AG04449 (cell line): Measurements from ENCODE around the gene UPK3BL2.
"Not testable (repeated sequence)": the region's sequence is repeated elsewhere in the genome, so short reads cannot be mapped to it uniquely, and the experiment has no call there.

Experiments used
- CTCF ChIA-PET: fragments of 350-600 bp; formaldehyde crosslinking; extraction: SDS; loops from one replicate; lab custom pipeline; 2021; ENCODE audit warnings: antibody characterized with exemption; lab: Yijun Ruan, JAX
- POLR2A ChIA-PET: fragments of 400-600, 350-600 bp; formaldehyde crosslinking; extraction: SDS; loops from one replicate; lab custom pipeline; 2020; ENCODE audit warnings: antibody characterized with exemption, inconsistent platforms; lab: Yijun Ruan, JAX
- DNase-seq: peaks from one replicate; pipeline ENCODE4 v3.0.0-alpha.2; 2010; ENCODE audit warnings: low read depth, low spot score
- H3K4me3 ChIP-seq: 2 replicates; pipeline ENCODE4 v1.5.1; 2011; ENCODE audit warnings: low read depth, mild to moderate bottlenecking, control low read depth, low read length
- CTCF ChIP-seq: IDR thresholded peaks from one replicate; pipeline ENCODE4 v1.5.1; 2011; ENCODE audit warnings: mild to moderate bottlenecking, moderate library complexity, low read length, control low read depth, inconsistent platforms; ENCODE audit not compliant: insufficient read depth; ENCODE audit errors: missing control alignments

Gene UPK3BL2, protein sequence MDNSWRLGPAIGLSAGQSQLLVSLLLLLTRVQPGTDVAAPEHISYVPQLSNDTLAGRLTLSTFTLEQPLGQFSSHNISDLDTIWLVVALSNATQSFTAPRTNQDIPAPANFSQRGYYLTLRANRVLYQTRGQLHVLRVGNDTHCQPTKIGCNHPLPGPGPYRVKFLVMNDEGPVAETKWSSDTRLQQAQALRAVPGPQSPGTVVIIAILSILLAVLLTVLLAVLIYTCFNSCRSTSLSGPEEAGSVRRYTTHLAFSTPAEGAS

DNA sequence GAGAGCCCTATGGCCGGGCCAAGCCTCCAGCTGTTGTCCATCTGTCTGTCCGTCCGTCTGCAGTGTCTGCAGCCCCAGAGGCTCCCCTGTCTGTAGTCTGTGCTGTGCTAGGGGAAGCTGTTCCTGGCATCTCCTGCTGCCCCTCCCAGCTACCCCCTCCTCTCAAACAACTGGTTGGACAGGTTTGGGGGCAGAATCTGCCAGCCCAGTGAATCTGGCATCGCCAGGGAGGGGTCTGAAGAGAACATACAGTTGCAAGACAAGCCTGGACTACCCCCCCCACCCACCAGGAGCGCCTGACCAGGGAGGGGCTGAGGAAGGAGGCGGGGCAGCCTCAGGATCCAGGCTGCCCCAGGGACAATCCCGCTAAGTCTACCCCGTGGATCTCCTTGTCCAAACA is at the start of gene UPK3BL2:
Gene UPK3BL2, minus strand, starts transcription at position 101 of the 400 bp plus-strand sequence. Its CDS starts 60 bp downstream, at position 41.
- POLR2A ChIA-PET, DNase-seq, H3K4me3 ChIP-seq, CTCF ChIA-PET: not testable (repeated sequence)

GRCh38 chr7:102592477-102593019 is 49.1 kb upstream of the UPK3BL2 start:
- CTCF ChIA-PET, POLR2A ChIA-PET, DNase-seq: not testable (repeated sequence)

GRCh38 chr7:102589857-102590256 is 46.4 kb upstream of the UPK3BL2 start:
- POLR2A ChIA-PET, H3K4me3 ChIP-seq, DNase-seq, CTCF ChIA-PET: not testable (repeated sequence)

More at GRCh38 chr7:102592477-102593019, 49.1 kb upstream of the UPK3BL2 start:
- H3K4me3 ChIP-seq, result not testable (repeated sequence)

DNA sequence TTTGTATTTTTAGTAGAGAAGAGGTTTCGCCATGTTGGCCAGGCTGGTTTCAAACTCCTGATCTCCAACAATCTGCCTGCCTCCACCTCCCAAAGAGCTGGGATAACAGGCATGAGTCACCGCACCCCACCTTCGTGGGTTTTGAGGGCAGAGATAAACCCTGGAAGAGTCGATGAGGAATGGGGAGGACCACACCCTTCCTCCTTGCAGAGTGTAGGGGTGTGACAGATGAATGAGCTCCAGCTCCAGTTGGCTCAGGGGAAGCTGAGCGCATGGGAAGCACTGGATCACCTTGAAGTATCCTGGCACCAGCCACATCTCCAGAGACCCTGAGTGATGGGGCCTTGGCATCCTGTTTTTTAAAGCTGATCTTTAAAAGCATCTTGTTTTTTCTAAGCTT is 40.0 kb upstream of the UPK3BL2 start:
- CTCF ChIA-PET, DNase-seq, H3K4me3 ChIP-seq, POLR2A ChIA-PET: not testable (repeated sequence)

DNA sequence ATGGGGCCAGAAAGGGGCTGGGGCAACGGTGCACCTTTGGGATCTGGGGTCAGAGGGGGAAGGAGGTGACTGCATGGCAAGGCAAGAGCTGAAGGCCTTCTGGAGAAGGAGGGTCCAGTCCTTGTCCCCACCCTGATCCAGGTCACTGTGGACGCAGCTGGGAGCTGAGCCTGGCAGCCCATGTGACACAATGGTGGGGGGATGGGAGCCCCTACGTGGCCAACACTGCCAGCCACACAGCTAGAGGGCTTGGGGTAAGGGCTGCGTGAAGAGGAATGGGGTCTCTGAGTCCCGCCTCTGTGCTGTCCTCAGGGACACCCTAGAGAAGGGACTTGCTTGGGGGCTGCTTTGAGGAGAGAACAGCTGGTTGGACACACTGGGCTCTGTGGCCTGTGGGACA is 38.2 kb upstream of the UPK3BL2 start:
- POLR2A ChIA-PET, DNase-seq, CTCF ChIA-PET, H3K4me3 ChIP-seq: not testable (repeated sequence)

DNA sequence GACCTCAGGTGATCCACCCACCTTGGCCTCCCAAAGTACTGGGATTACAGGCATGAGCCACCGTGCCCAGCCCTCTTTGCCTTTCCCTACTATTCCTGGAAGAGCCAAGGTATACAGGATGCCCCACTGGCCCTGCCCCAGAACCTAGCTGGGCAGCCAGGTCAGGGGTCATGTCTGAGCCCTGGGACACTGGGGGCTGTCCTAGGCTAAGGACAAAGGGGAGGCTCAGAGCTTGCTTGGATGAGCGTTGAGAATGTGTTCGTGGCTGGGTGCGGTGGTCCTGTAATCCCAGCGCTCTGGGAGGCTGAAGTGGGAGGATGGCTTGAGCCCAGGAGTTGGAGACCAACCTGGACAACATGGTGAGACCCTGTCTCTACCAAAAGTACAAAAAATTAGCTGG is 35.0 kb upstream of the UPK3BL2 start:
- H3K4me3 ChIP-seq, POLR2A ChIA-PET, DNase-seq, CTCF ChIA-PET: not testable (repeated sequence)

- POLR2A ChIA-PET, DNase-seq, H3K4me3 ChIP-seq, CTCF ChIA-PET: not testable (repeated sequence)
Measured at GRCh38 chr7:102577315-102578240, 34.1 kb upstream of the UPK3BL2 start.

- CTCF ChIA-PET, DNase-seq, H3K4me3 ChIP-seq, POLR2A ChIA-PET: not testable (repeated sequence)
Measured at GRCh38 chr7:102576363-102576762, 32.9 kb upstream of the UPK3BL2 start.

- POLR2A ChIA-PET, H3K4me3 ChIP-seq, DNase-seq, CTCF ChIA-PET: not testable (repeated sequence)
Measured at GRCh38 chr7:102574607-102575006, 31.1 kb upstream of the UPK3BL2 start.

- CTCF ChIA-PET, POLR2A ChIA-PET: not testable (repeated sequence)
- peak within 1 kb of the TSS; percentile 64 for H3K4me3 ChIP-seq
- DNase-seq, result peak; percentile 45
- TF ChIP-seq CTCF, result peak; percentile 46
Measured at GRCh38 chr7:102572261-102573239, 29.1 kb upstream of the UPK3BL2 start, which contains the start of gene POLR2J3. Gene POLR2J3, minus strand, starts transcription at chr7:102572583. Its CDS starts 62 bp downstream, at chr7:102572521.

GRCh38 chr7:102568620-102569019 is 25.1 kb upstream of the UPK3BL2 start:
- POLR2A ChIA-PET, DNase-seq, H3K4me3 ChIP-seq, CTCF ChIA-PET: not testable (repeated sequence)

GRCh38 chr7:102550808-102551422 is 7.4 kb upstream of the UPK3BL2 start, which contains the start of gene SPDYE2:
Gene SPDYE2, plus strand, starts transcription at chr7:102551226. Its CDS starts 2,030 bp downstream, at chr7:102553256.
- DNase-seq, POLR2A ChIA-PET, CTCF ChIA-PET, H3K4me3 ChIP-seq: not testable (repeated sequence)

DNA sequence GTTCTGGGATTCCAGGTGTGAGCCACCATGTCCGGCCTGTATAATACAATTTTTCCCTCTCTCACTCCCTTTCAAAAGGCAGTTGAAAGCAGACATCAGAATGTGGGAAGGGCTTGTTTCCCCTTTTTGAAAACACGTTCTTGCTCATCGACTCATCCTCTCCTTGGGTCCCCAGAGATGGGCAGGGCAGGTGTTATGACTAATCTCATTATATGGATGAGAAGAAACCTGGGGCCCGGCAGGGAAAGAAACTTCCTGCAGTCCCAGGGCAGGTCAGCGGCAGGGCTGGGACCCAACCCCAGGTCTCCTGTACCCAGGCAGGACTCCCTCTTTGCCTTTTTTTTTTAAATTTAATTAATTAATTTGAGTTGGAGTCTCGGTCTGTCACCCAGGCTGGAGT is 2.9 kb upstream of the UPK3BL2 start:
- DNase-seq, H3K4me3 ChIP-seq, CTCF ChIA-PET, POLR2A ChIA-PET: not testable (repeated sequence)

DNA sequence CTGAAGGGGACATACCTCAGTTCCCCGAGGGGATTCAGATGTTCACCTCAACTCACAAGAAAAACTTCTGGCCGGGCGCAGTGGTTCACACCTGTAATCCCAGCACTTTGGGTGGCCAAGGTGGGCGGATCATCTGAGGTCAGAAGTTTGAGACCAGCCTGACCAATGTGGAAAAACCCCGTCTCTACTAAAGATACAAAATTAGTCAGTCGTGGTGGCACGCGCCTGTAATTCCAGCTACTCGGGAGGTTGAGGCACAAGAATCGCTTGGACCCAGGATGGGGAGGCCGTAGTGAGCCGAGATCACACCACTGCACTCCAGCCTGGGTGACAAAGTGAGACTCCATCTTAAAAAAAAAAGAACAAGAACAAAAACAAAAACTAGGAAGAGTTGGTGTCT is 1.8 kb upstream of the UPK3BL2 start:
- DNase-seq, H3K4me3 ChIP-seq, CTCF ChIA-PET, POLR2A ChIA-PET: not testable (repeated sequence)
